Stomach (tissue), 4 donors: ENCODE measurements around the gene RNF175.

Source experiments
- CTCF ChIP-seq, 7 experiments: fragments of 450-650 bp in 4 of 7; fragments of 200-600 bp in 3 of 7; sonication (generic) in 3 of 7; IDR thresholded peaks; one replicate each; pipeline ENCODE4 v1.5.1; 2016 to 2019; ENCODE audit warnings: antibody characterized with exemption in 7 of 7, control low read depth in 2 of 7, mild to moderate bottlenecking in 1 of 7
- POLR2A ChIP-seq, 4 donors: fragments of 450-650 bp; IDR thresholded peaks; one replicate each; pipeline ENCODE4 v1.6.1; 2016; ENCODE audit warnings: antibody characterized with exemption in 4 of 4, control low read depth in 2 of 4, mild to moderate bottlenecking in 1 of 4, moderate library complexity in 1 of 4
- POLR2AphosphoS5 ChIP-seq, 3 donors: sonication (generic); formaldehyde crosslinking; IDR thresholded peaks; one replicate each; pipeline ENCODE4 v1.6.1; 2016; ENCODE audit warnings: antibody characterized with exemption in 3 of 3

- TF ChIP-seq CTCF (IDR thresholded peaks at IDR 0.05) (no peak), POLR2AphosphoS5 (IDR thresholded peaks at IDR 0.05) (no peak), POLR2A (IDR thresholded peaks at IDR 0.05) (no peak)
Observed at GRCh38 chr4:153789741-153790499, 30.1 kb upstream of the RNF175 start.
